ENCODE data around the gene BLNK.

GRCh38 chr10:96266118-96266770 lies 5.1 kb downstream of the BLNK start:
- no peak for TF ChIP-seq CTCF (conservative IDR thresholded peaks at IDR 0.05 in 1 of 2, IDR thresholded peaks at IDR 0.05 in 1 of 2; ENCODE audit: low read depth in 1 of 2, low read length in 2 of 2)
- TF ChIP-seq EZH2 (IDR thresholded peaks at IDR 0.05; ENCODE audit: low read length, missing control alignments), result no peak

Data from fibroblast of lung (primary cell).